ENCODE data around the gene CDC73. TPM values are rescaled to one million over a fixed set of nuclear protein-coding genes. Genes with fewer than 3 reads are reported as not detected.

CDC73 gene
- total RNA-seq, 1 donor from 2014 or later = 49.2 TPM

DNA sequence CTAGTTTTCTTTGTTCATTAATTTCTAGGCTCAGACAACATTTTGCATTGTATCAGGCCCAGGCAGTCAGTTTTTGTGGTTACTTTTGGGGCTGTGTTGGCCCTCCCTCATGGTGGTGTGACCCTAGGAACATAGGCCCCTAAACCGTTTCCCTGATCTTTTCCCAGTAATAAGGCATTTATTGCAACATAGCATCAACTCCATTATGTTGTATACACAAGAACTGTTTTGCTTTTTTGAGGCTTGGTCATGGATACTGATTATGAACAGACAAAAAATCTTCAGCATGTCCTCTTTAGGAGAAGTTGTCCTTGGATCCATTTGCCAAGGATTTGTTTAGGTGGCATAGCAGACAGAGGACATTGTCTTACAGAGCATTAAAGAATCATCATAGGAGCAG, 54.3 kb downstream of the CDC73 start:
- Histone ChIP-seq H3K4me1 (peaks cover 5% of the 10 kb centered on the region), H4K20me1 (ENCODE audit: low read depth) (peaks cover 19% of the 10 kb centered on the region), H3K36me3 (no peaks in the 10 kb centered on the region), H3F3A (ENCODE audit: low read depth) (no peaks in the 10 kb centered on the region), H3K27ac (no peak overlapping the region), H3K79me2 (ENCODE audit: low read depth) (peaks cover 56% of the 10 kb centered on the region), H3K4me3 (no peak overlapping the region), H3K4me2 (no peak overlapping the region), H2AFZ (replicated peaks) (no peak overlapping the region), H3K9ac (no peak overlapping the region), H3K9me3 (ENCODE audit: low read depth) (no peaks in the 10 kb centered on the region), H3K27me3 (no peaks in the 10 kb centered on the region)
- Mint-ChIP-seq H3K36me3 (peaks cover 11% of the 10 kb centered on the region), H3K27me3 (ENCODE audit: insufficient read depth, low read depth) (no peaks in the 10 kb centered on the region), H3K4me1 (no peaks in the 10 kb centered on the region), H3K9me3 (no peaks in the 10 kb centered on the region), H3K27ac (no peak overlapping the region), H3K4me3 (no peak overlapping the region)
- DNase-seq (ENCODE audit: low spot score) = no peak
- TF ChIP-seq, protein P1, sequence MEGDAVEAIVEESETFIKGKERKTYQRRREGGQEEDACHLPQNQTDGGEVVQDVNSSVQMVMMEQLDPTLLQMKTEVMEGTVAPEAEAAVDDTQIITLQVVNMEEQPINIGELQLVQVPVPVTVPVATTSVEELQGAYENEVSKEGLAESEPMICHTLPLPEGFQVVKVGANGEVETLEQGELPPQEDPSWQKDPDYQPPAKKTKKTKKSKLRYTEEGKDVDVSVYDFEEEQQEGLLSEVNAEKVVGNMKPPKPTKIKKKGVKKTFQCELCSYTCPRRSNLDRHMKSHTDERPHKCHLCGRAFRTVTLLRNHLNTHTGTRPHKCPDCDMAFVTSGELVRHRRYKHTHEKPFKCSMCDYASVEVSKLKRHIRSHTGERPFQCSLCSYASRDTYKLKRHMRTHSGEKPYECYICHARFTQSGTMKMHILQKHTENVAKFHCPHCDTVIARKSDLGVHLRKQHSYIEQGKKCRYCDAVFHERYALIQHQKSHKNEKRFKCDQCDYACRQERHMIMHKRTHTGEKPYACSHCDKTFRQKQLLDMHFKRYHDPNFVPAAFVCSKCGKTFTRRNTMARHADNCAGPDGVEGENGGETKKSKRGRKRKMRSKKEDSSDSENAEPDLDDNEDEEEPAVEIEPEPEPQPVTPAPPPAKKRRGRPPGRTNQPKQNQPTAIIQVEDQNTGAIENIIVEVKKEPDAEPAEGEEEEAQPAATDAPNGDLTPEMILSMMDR (IDR thresholded peaks at IDR 0.05) = no peak
- TF ChIP-seq EZH2 (IDR thresholded peaks at IDR 0.05) (no peak), EZH2phosphoT487 (IDR thresholded peaks at IDR 0.05) (no peak)

DNA sequence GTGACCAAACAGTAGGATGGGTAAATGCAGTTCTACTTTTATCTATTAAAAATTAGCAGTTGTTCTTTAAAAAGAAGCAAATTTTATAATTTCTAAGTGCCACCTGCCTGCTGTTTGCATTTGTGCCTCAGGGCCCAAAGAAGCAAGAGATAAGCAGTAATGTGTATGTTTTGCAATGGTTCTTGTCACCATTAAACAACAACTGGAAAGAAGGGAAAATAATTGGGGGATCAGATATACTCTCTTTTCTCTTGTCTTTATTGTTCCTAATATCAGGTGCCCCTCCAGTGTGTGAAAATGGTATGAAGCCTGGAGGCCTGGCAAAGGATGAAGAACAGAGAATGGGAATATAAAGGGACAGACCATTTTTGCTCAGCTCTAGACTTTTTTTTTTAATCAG, 55.0 kb downstream of the CDC73 start:
- Histone ChIP-seq H3F3A (ENCODE audit: low read depth) (no peaks in the 10 kb centered on the region), H3K36me3 (no peaks in the 10 kb centered on the region), H3K27ac (no peak overlapping the region), H3K27me3 (no peaks in the 10 kb centered on the region), H3K9ac (no peak overlapping the region), H2AFZ (replicated peaks) (no peak overlapping the region), H3K4me1 (peaks cover 5% of the 10 kb centered on the region), H3K9me3 (ENCODE audit: low read depth) (no peaks in the 10 kb centered on the region), H4K20me1 (ENCODE audit: low read depth) (peaks cover 19% of the 10 kb centered on the region), H3K4me3 (no peak overlapping the region), H3K4me2 (no peak overlapping the region), H3K79me2 (ENCODE audit: low read depth) (peaks cover 49% of the 10 kb centered on the region)
- no peak overlapping the region for H3K4me3 Mint-ChIP-seq
- no peak overlapping the region for H3K27ac Mint-ChIP-seq
- DNase-seq (ENCODE audit: low spot score) = no peak
- no peaks in the 10 kb centered on the region for H3K27me3 Mint-ChIP-seq (ENCODE audit: insufficient read depth, low read depth)
- no peaks in the 10 kb centered on the region for H3K9me3 Mint-ChIP-seq
- no peaks in the 10 kb centered on the region for H3K4me1 Mint-ChIP-seq
- TF ChIP-seq, protein P1 (IDR thresholded peaks at IDR 0.05) = no peak
- TF ChIP-seq EZH2 (IDR thresholded peaks at IDR 0.05) (no peak), EZH2phosphoT487 (IDR thresholded peaks at IDR 0.05) (no peak)
- H3K36me3 Mint-ChIP-seq = peaks cover 8% of the 10 kb centered on the region

DNA sequence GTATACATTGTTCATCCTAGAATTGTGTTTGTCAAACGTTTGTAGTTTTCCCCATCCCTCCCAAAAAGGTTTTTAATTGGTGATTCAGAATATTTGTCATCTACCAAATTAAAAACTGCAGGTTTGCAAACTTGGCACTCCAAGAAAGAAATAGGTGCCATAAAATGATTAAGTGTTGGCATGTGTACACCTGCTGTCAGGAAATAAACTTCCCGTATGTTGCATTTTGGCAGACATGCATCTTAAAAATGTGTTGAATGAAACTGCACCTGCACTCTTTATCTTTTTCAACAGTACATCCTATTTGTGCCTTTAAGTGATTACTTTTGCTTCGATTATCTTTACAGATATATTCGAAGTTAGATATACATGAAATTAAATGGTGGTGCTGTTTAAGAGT, 57.3 kb downstream of the CDC73 start:
- Mint-ChIP-seq H3K27ac (no peak overlapping the region), H3K36me3 (peaks cover 5% of the 10 kb centered on the region), H3K9me3 (no peaks in the 10 kb centered on the region), H3K4me1 (no peaks in the 10 kb centered on the region), H3K27me3 (ENCODE audit: insufficient read depth, low read depth) (no peaks in the 10 kb centered on the region), H3K4me3 (no peak overlapping the region)
- H3K9ac ChIP-seq = no peak overlapping the region
- H4K20me1 ChIP-seq (ENCODE audit: low read depth) = peaks cover 25% of the 10 kb centered on the region
- H3K27me3 ChIP-seq = no peaks in the 10 kb centered on the region
- H3K4me2 ChIP-seq = no peak overlapping the region
- H3K4me3 ChIP-seq = no peak overlapping the region
- no peak for DNase-seq (ENCODE audit: low spot score)
- no peaks in the 10 kb centered on the region for H3K36me3 ChIP-seq
- H3K4me1 ChIP-seq = peaks cover 5% of the 10 kb centered on the region
- peaks cover 39% of the 10 kb centered on the region for H3K79me2 ChIP-seq (ENCODE audit: low read depth)
- H3K9me3 ChIP-seq (ENCODE audit: low read depth) = no peaks in the 10 kb centered on the region
- TF ChIP-seq EZH2phosphoT487 (IDR thresholded peaks at IDR 0.05) = no peak
- H3K27ac ChIP-seq = no peak overlapping the region
- H2AFZ ChIP-seq (replicated peaks) = no peak overlapping the region
- H3F3A ChIP-seq (ENCODE audit: low read depth) = no peaks in the 10 kb centered on the region

DNA sequence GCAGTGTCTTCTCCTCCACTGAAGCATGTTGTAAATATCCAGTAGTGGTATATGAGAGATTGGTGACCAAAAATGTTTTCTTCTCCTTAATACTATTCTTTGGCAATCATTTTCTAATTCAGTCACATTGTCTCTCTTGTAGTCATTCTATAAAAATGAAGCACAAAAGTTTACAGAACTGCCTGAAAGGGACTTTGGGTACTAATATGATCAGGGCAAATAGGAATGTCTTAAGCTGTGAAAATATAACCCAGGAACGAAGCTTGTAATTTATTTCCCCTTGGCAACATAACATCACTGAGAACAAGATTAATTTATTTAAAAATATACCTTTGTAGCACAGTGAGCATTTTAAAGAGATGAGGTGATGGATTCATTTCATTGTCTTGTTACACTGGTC, 59.7 kb downstream of the CDC73 start:
- Mint-ChIP-seq H3K27ac (no peak overlapping the region), H3K9me3 (no peaks in the 10 kb centered on the region), H3K36me3 (peaks cover 2% of the 10 kb centered on the region), H3K4me3 (no peak overlapping the region), H3K27me3 (ENCODE audit: insufficient read depth, low read depth) (no peaks in the 10 kb centered on the region), H3K4me1 (peaks cover 18% of the 10 kb centered on the region)
- no peak for DNase-seq (ENCODE audit: low spot score)
- Histone ChIP-seq H3K4me1 (peaks cover 17% of the 10 kb centered on the region), H3K27me3 (no peaks in the 10 kb centered on the region), H3K36me3 (no peaks in the 10 kb centered on the region), H3K79me2 (ENCODE audit: low read depth) (peaks cover 43% of the 10 kb centered on the region), H3K9ac (no peak overlapping the region), H3K4me2 (no peak overlapping the region), H3F3A (ENCODE audit: low read depth) (no peaks in the 10 kb centered on the region), H3K27ac (peak overlapping the region; percentile 5), H4K20me1 (ENCODE audit: low read depth) (peaks cover 35% of the 10 kb centered on the region), H2AFZ (replicated peaks) (no peak overlapping the region), H3K4me3 (no peak overlapping the region), H3K9me3 (ENCODE audit: low read depth) (no peaks in the 10 kb centered on the region)
- TF ChIP-seq, protein P1 (IDR thresholded peaks at IDR 0.05) = no peak
- TF ChIP-seq EZH2phosphoT487 (IDR thresholded peaks at IDR 0.05) = no peak
- no peak for TF ChIP-seq EZH2 (IDR thresholded peaks at IDR 0.05)
